ENCODE results near the gene RAB37.

GRCh38 chr17:74759941-74760340, 22.9 kb downstream of the RAB37 start:
- TF ChIP-seq, protein P1, sequence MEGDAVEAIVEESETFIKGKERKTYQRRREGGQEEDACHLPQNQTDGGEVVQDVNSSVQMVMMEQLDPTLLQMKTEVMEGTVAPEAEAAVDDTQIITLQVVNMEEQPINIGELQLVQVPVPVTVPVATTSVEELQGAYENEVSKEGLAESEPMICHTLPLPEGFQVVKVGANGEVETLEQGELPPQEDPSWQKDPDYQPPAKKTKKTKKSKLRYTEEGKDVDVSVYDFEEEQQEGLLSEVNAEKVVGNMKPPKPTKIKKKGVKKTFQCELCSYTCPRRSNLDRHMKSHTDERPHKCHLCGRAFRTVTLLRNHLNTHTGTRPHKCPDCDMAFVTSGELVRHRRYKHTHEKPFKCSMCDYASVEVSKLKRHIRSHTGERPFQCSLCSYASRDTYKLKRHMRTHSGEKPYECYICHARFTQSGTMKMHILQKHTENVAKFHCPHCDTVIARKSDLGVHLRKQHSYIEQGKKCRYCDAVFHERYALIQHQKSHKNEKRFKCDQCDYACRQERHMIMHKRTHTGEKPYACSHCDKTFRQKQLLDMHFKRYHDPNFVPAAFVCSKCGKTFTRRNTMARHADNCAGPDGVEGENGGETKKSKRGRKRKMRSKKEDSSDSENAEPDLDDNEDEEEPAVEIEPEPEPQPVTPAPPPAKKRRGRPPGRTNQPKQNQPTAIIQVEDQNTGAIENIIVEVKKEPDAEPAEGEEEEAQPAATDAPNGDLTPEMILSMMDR (IDR thresholded peaks at IDR 0.05): no peak
- no peak for TF ChIP-seq POLR2A (IDR thresholded peaks at IDR 0.05)

All from tibial nerve (tissue), 3 donors.